Limb (tissue), 2 donors: ENCODE data around the gene SHISAL2A.
"Not testable (repeated sequence)": the region's sequence is repeated elsewhere in the genome, so short reads cannot be mapped to it uniquely, and the experiment has no call there.

Experiments
- DNase-seq, 2 donors: peaks; one replicate each; pipeline ENCODE4 v3.0.0-alpha.2; 2016; ENCODE audit errors: extremely low spot score in 2 of 2

Gene SHISAL2A

DNA sequence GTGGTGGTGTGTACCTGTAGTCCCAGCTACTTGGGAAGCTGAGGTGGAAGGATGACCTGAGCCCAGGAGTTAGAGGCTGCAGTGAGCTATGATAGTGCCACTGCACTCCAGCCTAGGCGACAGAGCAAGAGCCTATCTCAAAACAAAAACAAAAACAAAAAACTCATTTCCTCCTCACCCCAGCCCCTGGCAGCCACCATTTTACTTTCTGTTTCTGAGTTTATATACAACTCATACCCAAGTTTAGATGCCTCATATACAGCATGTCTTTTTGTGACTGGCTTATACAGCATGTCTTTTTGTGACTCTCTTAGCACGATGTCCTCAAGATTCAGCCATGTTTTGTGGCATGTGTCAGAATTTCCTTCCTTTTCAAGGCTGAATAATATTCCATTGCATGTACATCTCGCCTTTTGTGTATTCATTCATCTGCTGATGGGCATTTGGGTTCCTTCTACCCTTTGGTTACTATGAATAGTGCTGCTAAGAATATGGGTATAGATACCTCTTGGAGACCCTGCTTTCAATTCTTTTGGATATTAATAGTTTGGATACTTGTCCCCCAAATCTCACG is 50.5 kb downstream of the SHISAL2A start:
- DNase-seq, result no peak

- no peak for DNase-seq
These were observed 51.6 kb downstream of the SHISAL2A start for GRCh38 chr1:52684545-52684944.

- peak; percentile 54 to 77 for DNase-seq
These were observed 53.3 kb downstream of the SHISAL2A start for GRCh38 chr1:52686261-52686751.

- no peak for DNase-seq
These were observed 53.9 kb downstream of the SHISAL2A start for GRCh38 chr1:52686830-52687229.

DNA sequence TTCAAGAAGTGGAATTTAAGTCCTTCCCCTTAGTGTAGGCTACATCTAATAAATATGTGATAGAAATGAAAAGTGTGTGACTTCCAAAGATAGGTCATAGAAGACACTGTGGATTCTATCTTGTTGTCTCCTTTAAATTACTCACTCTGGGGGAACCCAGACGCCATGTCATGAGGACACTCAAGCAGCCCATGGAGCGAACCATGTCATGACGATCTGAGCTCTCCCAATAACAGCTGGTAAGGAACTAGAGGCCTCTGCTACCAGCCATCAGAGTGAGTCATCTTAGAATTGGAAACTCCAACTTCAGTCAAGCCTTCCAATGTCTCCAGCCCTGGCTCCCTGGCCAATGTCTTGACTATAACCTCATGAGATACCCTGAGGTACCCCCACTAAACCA is 58.9 kb downstream of the SHISAL2A start:
- DNase-seq, result no peak

- DNase-seq, result no peak
These were observed 59.7 kb downstream of the SHISAL2A start for GRCh38 chr1:52692697-52693096.

DNA sequence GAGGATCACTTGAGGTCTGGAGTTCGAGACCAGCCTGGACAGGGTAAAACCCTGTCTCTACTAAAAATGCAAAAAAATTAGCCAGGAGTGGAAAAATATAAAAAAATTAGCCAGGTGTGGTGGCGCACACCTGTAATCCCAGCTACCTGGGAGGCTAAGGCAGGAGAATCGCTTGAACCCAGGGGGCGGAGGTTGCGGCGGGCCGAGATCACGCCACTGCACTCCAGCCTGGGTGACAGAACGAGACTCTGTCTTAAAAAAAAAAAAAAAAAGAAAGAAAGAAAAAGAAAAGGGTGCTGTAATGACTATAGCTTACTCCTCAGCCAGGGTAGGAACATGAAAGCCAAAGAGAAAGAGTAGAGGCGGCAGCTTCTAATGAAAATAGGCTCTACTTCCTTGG is 60.4 kb downstream of the SHISAL2A start:
- DNase-seq, result not testable (repeated sequence)

GRCh38 chr1:52693843-52694242 is 60.9 kb downstream of the SHISAL2A start:
- no peak for DNase-seq

GRCh38 chr1:52695627-52696026 is 62.7 kb downstream of the SHISAL2A start:
- DNase-seq, result no peak

GRCh38 chr1:52697795-52698674 is 65.1 kb downstream of the SHISAL2A start, which contains the start of gene COA7:
COA7 (minus strand) TSS chr1:52698347; CDS start chr1:52698326, 21 bp downstream.
- peak; percentile 82 to 94 for DNase-seq

- peak; percentile 84 to 85 for DNase-seq
These were observed 70.2 kb downstream of the SHISAL2A start for GRCh38 chr1:52702886-52703787.

DNA sequence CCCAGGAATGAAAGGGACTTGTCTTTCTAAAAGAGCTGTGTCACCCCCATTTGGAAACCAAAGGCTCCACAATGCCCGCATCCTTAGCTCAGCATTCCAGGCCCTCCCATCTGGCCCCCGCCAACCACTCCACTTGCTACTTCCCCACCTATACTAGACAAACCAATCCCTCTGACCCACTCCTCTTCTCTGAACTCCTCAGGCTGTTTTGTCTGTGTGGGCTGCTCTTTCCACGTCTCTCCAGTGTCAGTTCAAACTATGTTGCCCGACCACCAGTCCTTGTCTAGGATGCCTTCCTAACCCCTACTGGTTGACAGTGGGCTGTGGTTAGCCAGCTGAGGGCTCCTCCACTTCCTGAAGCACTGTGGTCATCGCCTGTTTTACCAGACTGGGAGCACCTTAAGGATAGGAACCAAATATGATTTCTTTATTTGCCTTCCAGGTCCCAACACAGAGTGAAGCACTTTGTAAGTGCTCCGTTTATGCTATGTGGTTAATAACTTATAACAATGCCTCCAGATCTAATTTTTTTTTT is 73.2 kb downstream of the SHISAL2A start:
- no peak for DNase-seq
